Activated T-cell treated with anti-CD3 and anti-CD28 coated beads, Interleukin-2, amount 50 U/mL, for 72 hours (primary cell): ENCODE data around the gene TMA7B. TPM values are rescaled to one million over a fixed set of nuclear protein-coding genes. Genes with fewer than 3 reads are reported as not detected.

Experiments
- ATAC-seq, 2 donors: fragments of 150-1000 bp; cut with Tn5 transposase; replicated peaks in 1 of 2; 2 replicates each; pipeline ENCODE4 v1.10.0; 2021; ENCODE audit warnings: moderate library complexity in 2 of 2, mild to moderate bottlenecking in 1 of 2
- DNase-seq, 2 donors: peaks; one replicate each; pipeline ENCODE4 v3.0.0; 2021 to 2022; ENCODE audit warnings: mixed read lengths in 1 of 2
- H3K27ac Mint-ChIP-seq: one replicate; pipeline ENCODE4 v1.8.0; 2022; ENCODE audit warnings: mild to moderate bottlenecking, moderate library complexity, mixed read lengths
- H3K27me3 Mint-ChIP-seq: one replicate; pipeline ENCODE4 v1.8.0; 2022; ENCODE audit warnings: low read depth, mixed read lengths
- H3K36me3 Mint-ChIP-seq, 2 donors: one replicate each; pipeline ENCODE4 v1.8.0; 2022; ENCODE audit warnings: mixed read lengths in 2 of 2, mild to moderate bottlenecking in 1 of 2; ENCODE audit not compliant: insufficient read depth in 2 of 2
- H3K4me1 Mint-ChIP-seq: one replicate; pipeline ENCODE4 v1.8.0; 2022; ENCODE audit warnings: low read depth, mixed read lengths
- H3K4me3 Mint-ChIP-seq, 2 donors: one replicate each; pipeline ENCODE4 v1.8.0; 2022; ENCODE audit warnings: mild to moderate bottlenecking in 2 of 2, mixed read lengths in 2 of 2, moderate library complexity in 2 of 2
- H3K9me3 Mint-ChIP-seq, 2 donors: one replicate each; pipeline ENCODE4 v1.8.0; 2022; ENCODE audit warnings: mixed read lengths in 2 of 2
- total RNA-seq, 2 donors: library from RNA; stranded (reverse); gene quantifications; one replicate each; pipeline ENCODE4 v1.2.3, GENCODE V29; 2022

TMA7B gene
- total RNA-seq, 2 donors from 2014 or later: 1.4 to 2.5 TPM

DNA sequence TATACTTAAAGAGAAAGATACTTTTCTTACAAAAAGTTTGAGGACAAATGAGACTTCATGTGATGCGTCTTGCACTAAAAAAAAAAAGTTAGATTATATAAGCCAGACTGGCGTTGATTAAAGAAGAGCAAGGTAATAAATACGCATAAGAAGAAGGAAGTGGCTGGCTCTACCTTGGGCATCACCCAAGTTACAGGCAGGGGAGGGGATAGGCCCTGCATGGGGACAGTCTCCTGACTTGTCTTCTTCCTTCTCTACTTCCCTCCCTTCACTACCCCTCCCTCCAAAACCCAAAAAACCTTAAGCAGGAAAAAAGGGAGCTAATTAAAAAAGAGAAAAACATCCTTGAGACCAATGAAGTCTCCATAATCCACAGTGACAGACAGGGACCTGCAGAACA lies 22.3 kb upstream of the TMA7B start:
- DNase-seq: no peak

GRCh38 chr22:39938509-39939111 lies 21.6 kb upstream of the TMA7B start:
- peaks cover 99% of the 10 kb centered on the region for H3K4me1 Mint-ChIP-seq
- ATAC-seq (peak; percentile 67 to 70), DNase-seq (peak; percentile 66 to 76)
- H3K27ac Mint-ChIP-seq: peak overlapping the region; percentile 98
- no peaks in the 10 kb centered on the region for H3K27me3 Mint-ChIP-seq
- H3K9me3 Mint-ChIP-seq: no peaks in the 10 kb centered on the region
- no peaks in the 10 kb centered on the region for H3K36me3 Mint-ChIP-seq
- peak overlapping the region; percentile 79 to 98 for H3K4me3 Mint-ChIP-seq

More for the DNA sequence above, 22.3 kb upstream of the TMA7B start:
- H3K9me3 Mint-ChIP-seq: no peaks in the 10 kb centered on the region
- peak overlapping the region; percentile 79 to 98 for H3K4me3 Mint-ChIP-seq
- H3K27me3 Mint-ChIP-seq: no peaks in the 10 kb centered on the region
- peak overlapping the region; percentile 98 for H3K27ac Mint-ChIP-seq
- H3K4me1 Mint-ChIP-seq: peaks cover 99% of the 10 kb centered on the region
- ATAC-seq: no peak
- no peaks in the 10 kb centered on the region for H3K36me3 Mint-ChIP-seq

GRCh38 chr22:39939830-39940229 lies 20.4 kb upstream of the TMA7B start:
- peak overlapping the region; percentile 71 to 79 for H3K4me3 Mint-ChIP-seq
- no peaks in the 10 kb centered on the region for H3K27me3 Mint-ChIP-seq
- peak in 1 of 2 donors; percentile 50 for DNase-seq
- H3K36me3 Mint-ChIP-seq: no peaks in the 10 kb centered on the region
- peaks cover 99% of the 10 kb centered on the region for H3K4me1 Mint-ChIP-seq
- peak overlapping the region; percentile 98 for H3K27ac Mint-ChIP-seq
- H3K9me3 Mint-ChIP-seq: no peaks in the 10 kb centered on the region
- ATAC-seq: peak in 1 of 2 donors; percentile 22

DNA sequence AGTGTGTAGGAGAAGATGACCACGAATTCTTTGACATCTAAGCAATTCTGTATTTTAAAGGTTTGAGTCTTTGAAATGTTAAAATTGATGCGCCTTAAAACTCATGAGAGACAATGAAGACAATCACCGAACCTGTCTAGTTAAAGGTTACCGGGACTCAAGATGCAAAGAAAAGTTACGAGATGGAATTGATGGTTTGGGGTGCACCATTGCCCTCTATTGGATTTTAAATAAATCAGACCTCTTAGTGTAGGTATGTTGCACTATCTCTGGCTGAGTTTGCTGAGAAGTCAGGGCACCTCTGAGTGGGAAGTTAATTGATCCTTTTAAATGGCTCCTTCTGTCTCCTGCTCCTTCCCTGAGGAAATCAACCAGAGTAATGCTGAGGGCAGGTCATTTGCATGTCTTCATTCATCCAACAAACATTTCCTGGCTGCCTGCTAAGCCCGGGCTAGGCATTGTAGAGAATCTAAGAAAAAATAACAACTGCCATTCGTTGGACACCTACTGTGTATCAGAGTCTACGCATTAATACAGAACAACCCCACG lies 19.4 kb upstream of the TMA7B start:
- H3K4me3 Mint-ChIP-seq: peak overlapping the region; percentile 71 to 79
- DNase-seq (no peak), ATAC-seq (peak; percentile 27 to 36)
- peaks cover 99% of the 10 kb centered on the region for H3K4me1 Mint-ChIP-seq
- peak overlapping the region; percentile 98 for H3K27ac Mint-ChIP-seq
- no peaks in the 10 kb centered on the region for H3K36me3 Mint-ChIP-seq
- no peaks in the 10 kb centered on the region for H3K27me3 Mint-ChIP-seq
- H3K9me3 Mint-ChIP-seq: no peaks in the 10 kb centered on the region

DNA sequence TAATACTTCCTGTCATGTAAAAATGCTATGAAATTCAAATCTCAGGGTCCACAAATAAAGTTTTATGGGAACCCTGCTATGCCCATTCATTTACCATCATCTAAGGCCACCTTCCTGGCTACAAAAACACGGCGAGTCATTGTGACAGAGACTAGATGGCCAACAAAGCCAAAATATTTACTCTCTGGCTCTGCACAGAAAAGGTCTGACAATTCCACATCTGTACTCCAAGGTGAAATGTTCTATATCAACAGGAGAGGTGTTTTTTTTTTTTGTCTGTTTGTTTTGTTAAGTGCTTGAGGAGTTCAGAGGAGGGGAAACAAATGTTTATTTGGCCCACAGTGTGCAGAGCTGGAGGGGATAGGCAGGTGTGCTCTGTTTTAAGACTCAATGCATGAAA lies 18.6 kb upstream of the TMA7B start:
- Mint-ChIP-seq H3K9me3 (no peaks in the 10 kb centered on the region), H3K27ac (peak overlapping the region; percentile 98), H3K4me1 (peaks cover 99% of the 10 kb centered on the region), H3K27me3 (no peaks in the 10 kb centered on the region), H3K36me3 (no peaks in the 10 kb centered on the region), H3K4me3 (peak overlapping the region in 1 of 2 donors; percentile 89)
- ATAC-seq: no peak
- no peak for DNase-seq

DNA sequence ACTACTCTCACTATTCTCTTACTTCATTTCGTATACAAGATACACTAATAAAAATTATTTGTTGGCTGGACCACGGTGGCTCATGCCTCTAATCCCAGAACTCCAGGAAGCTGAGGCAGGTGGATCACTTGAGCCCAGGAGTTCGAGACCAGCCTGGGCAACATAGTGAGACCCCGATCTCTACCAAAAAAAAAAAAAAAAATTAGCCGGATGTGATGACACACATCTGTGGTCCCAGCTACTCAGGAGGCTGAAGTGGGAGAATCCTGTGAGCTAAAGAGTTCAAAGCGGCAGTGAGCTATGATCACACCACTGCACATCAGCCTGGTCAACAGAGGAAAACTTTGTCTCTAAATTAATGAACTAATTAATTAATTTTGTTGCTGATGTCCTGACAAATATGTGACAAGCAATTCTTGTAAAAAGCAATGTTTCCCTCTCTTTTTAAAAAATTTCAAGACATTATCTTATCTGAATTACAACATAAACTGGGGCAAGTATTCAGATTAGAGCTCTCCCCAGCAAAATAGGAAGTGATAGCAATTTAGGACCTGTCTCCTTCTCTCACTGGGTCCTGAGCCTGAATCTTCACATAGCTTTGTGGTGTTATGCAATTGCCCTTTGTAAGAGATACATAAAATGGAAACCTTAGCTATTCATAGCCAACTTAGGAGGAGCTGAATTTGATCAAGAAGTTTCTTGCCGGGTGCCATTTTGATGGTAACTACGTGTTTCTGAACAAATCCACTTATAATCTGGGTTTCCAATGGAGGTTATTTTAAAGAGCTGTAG lies 17.6 kb upstream of the TMA7B start:
- no peaks in the 10 kb centered on the region for H3K9me3 Mint-ChIP-seq
- peak overlapping the region; percentile 98 for H3K27ac Mint-ChIP-seq
- H3K27me3 Mint-ChIP-seq: no peaks in the 10 kb centered on the region
- H3K36me3 Mint-ChIP-seq: no peaks in the 10 kb centered on the region
- ATAC-seq: peak in 1 of 2 donors; percentile 37
- peaks cover 99% of the 10 kb centered on the region for H3K4me1 Mint-ChIP-seq
- H3K4me3 Mint-ChIP-seq: peak overlapping the region; percentile 65 to 89
- no peak for DNase-seq

DNA sequence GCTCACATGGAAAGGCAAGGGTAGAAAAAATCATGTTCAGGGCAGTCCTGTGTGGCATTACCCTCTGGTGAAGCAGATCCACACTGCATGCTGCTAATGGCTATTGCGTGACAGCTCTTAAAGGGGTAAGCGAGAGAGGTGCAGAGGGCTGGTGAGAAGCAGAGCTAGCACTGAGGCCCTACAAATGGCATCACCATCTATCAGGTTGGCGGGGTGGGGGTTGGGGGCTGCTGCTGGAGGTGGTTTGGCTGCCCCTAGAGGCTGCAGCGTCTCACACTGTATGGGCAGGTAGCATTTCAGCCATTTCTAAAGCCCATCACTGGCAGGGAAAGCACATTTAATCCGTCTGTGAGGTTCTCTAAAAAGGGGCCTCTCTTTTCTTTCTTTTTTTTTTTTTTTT lies 16.9 kb upstream of the TMA7B start:
- Mint-ChIP-seq H3K4me3 (peak overlapping the region; percentile 65 to 89), H3K27me3 (no peaks in the 10 kb centered on the region), H3K36me3 (peaks cover 0 to under 1% of the 10 kb centered on the region in 2 donors), H3K27ac (peak overlapping the region; percentile 98), H3K4me1 (peaks cover 99% of the 10 kb centered on the region), H3K9me3 (no peaks in the 10 kb centered on the region)
- ATAC-seq: peak; percentile 51 to 53
- DNase-seq: peak; percentile 64

DNA sequence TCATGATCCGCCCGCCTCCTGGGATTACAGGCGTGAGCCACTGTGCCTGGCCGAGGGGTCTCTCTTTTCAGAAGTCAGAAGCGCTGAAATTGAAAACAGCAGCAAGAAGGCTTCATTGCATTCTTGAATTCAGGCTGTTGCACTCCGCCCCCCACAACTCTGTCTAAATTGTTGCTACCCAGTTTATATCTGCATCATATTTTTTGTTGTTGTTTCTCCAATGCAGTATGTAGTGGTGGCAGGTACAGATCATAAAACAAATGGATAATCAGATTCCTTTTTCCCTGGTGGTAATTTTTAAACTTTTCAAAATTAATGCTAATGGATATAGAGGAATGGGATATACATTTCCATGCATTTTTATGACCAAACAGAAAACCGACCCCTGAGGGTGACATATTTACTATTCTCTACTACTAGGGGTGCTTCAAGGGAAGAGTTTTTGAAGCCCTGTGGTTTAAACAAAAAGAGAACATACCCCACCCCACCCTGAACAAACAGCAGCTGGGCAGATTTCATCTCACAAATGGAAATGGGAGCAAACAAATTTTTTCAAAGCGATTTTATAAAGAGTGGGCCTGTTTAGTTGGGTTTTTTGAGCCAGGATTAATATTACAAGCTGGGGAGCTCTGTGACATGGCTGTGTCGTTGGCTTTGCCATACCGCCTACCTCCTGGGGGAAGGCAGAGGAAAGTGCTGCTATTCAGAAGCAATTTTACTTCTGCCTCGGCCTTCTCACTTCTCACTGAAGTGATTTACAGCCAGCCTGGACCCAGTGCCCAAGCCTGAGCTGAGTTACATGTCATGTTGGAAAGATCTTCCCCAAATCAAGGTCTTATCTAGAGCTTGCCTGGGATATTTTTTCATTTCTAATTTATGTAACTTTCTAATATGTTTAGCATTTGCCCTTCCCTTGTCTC lies 16.0 kb upstream of the TMA7B start:
- ATAC-seq: no peak

DNA sequence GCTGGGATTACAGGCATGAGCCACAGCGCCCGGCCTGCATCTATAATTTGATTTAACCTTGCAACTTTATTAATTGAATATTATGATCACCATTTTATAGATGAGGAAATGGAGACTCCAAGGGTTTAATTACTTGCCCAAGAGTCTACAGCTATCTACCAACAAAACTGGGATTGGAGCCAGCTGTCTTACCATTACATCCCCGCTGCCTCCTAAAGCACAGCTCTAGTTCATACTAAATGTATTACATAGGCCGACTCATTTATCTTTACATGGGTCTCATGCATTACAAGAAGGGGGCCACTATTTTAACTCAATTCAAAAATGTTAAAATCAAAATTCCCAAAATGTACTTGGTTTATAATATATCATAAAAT lies 14.1 kb upstream of the TMA7B start:
- peaks cover 9 to 16% of the 10 kb centered on the region in 2 donors for H3K36me3 Mint-ChIP-seq
- H3K27ac Mint-ChIP-seq: peak overlapping the region; percentile 86
- no peaks in the 10 kb centered on the region for H3K9me3 Mint-ChIP-seq
- H3K27me3 Mint-ChIP-seq: no peaks in the 10 kb centered on the region
- peak overlapping the region; percentile 15 to 65 for H3K4me3 Mint-ChIP-seq
- ATAC-seq (no peak), DNase-seq (no peak)
- H3K4me1 Mint-ChIP-seq: peaks cover 99% of the 10 kb centered on the region

More for the DNA sequence above, 16.0 kb upstream of the TMA7B start:
- DNase-seq: no peak
- peak overlapping the region; percentile 65 to 89 for H3K4me3 Mint-ChIP-seq
- peak overlapping the region; percentile 98 for H3K27ac Mint-ChIP-seq
- peaks cover 99% of the 10 kb centered on the region for H3K4me1 Mint-ChIP-seq
- no peaks in the 10 kb centered on the region for H3K27me3 Mint-ChIP-seq
- H3K9me3 Mint-ChIP-seq: no peaks in the 10 kb centered on the region
- H3K36me3 Mint-ChIP-seq: peaks cover 0 to 9% of the 10 kb centered on the region in 2 donors

DNA sequence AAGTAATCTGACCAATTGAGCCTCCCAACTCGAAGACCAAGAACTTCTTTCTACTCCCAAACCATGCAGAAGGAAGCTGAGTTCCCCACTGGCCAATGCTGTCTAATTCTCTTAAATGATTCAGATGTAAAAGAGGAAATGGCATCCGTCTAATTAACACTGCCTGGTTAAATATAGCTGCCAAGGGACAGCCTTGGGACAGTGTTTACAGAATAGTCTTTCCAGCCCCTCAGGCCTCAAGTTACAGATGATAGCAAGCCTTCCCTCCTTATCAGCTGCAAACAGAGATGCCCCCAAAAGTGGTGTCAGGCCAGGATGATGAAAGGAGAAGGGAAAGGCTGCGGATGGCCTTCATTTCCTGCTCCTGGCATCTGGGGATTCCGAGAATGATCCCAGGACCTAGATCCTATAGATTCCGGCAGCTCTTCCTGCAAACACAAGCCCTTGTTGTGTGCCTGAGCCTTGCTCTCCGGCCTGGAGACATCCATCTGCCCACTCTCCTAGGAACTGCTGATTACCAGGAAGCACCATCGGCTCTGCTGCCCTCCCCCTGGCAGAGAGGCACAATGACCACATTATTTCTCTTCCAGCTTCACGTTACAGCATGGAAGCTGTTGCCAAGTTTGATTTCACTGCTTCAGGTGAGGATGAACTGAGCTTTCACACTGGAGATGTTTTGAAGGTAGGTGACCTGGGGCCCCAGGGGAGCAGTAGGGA lies 13.5 kb upstream of the TMA7B start:
- peak overlapping the region; percentile 66 to 86 for H3K4me3 Mint-ChIP-seq
- no peak for ATAC-seq
- peaks cover 11 to 22% of the 10 kb centered on the region in 2 donors for H3K36me3 Mint-ChIP-seq
- peaks cover 99% of the 10 kb centered on the region for H3K4me1 Mint-ChIP-seq
- H3K9me3 Mint-ChIP-seq: no peaks in the 10 kb centered on the region
- peak overlapping the region; percentile 86 for H3K27ac Mint-ChIP-seq
- no peak for DNase-seq
- no peaks in the 10 kb centered on the region for H3K27me3 Mint-ChIP-seq

GRCh38 chr22:39947220-39948216 lies 12.7 kb upstream of the TMA7B start:
- no peaks in the 10 kb centered on the region for H3K9me3 Mint-ChIP-seq
- H3K36me3 Mint-ChIP-seq: peaks cover 14 to 24% of the 10 kb centered on the region in 2 donors
- H3K4me1 Mint-ChIP-seq: peaks cover 100% of the 10 kb centered on the region
- H3K4me3 Mint-ChIP-seq: peak overlapping the region; percentile 66 to 86
- DNase-seq (no peak), ATAC-seq (no peak)
- H3K27ac Mint-ChIP-seq: peak overlapping the region; percentile 86
- H3K27me3 Mint-ChIP-seq: no peaks in the 10 kb centered on the region
